Endothelial cell of umbilical vein (primary cell): ENCODE measurements around the gene LPP. TPM values are rescaled to one million over a fixed set of nuclear protein-coding genes. Genes with fewer than 3 reads are reported as not detected.

Experiments used
- BruUV-seq: library from RNA; stranded (reverse); fragments of 400-500 nt; replicated peaks from 2 replicates; lab custom pipeline; 2021; lab: Mats Ljungman, UMichigan
- CTCF ChIA-PET: fragments of 300-600, 350-600 bp; sonication (Branson Sonifier 250); formaldehyde crosslinking; loops from one replicate; lab custom pipeline; 2021; ENCODE audit warnings: antibody characterized with exemption, inconsistent platforms; lab: Charles Lee
- POLR2A ChIA-PET: fragments of 300-600, 350-600 bp; sonication (Branson Sonifier 250); formaldehyde crosslinking; loops from one replicate; lab custom pipeline; 2021; ENCODE audit warnings: antibody characterized with exemption, inconsistent platforms; lab: Charles Lee
- DNase-seq: peaks from one replicate; pipeline ENCODE4 v3.0.0-alpha.2; 2011; ENCODE audit warnings: low read depth, low spot score
- FAIRE-seq: peaks from 2 replicates; lab custom pipeline; 2011; peaks lifted over from hg19 to GRCh38; lab: Jason Lieb, UNC
- H2AFZ ChIP-seq: 2 replicates; pipeline ENCODE4 v1.6.0; 2012; ENCODE audit warnings: low read depth, low read length, control low read depth, inconsistent platforms
- H3K27ac ChIP-seq: 2 replicates; pipeline ENCODE4 v1.5.1; 2011; ENCODE audit warnings: low read depth, mild to moderate bottlenecking, control low read depth, low read length, moderate library complexity; ENCODE audit not compliant: insufficient read depth
- H3K27me3 ChIP-seq, 2 experiments: 2 replicates each; pipeline versions ENCODE4 v1.6.0 to v1.6.1; 2011; ENCODE audit warnings: low read length in 2 of 2, mixed read lengths in 1 of 2; ENCODE audit not compliant: control insufficient read depth in 2 of 2, insufficient read depth in 2 of 2
- H3K36me3 ChIP-seq, 2 experiments: 2 replicates in 1 of 2; 3 replicates in 1 of 2; pipeline ENCODE4 v1.5.1; 2011; ENCODE audit warnings: low read length in 2 of 2, mild to moderate bottlenecking in 1 of 2, moderate library complexity in 1 of 2; ENCODE audit not compliant: control insufficient read depth in 2 of 2, insufficient read depth in 2 of 2; ENCODE audit errors: extremely low read depth in 1 of 2
- H3K4me1 ChIP-seq: 3 replicates; pipeline ENCODE4 v1.5.1; 2011; ENCODE audit warnings: mild to moderate bottlenecking, low read length; ENCODE audit not compliant: control insufficient read depth, insufficient read depth; ENCODE audit errors: extremely low read depth
- H3K4me2 ChIP-seq: 2 replicates; pipeline ENCODE4 v1.6.1; 2011; ENCODE audit warnings: low read length, control low read depth, mixed read lengths; ENCODE audit not compliant: insufficient read depth
- H3K4me3 ChIP-seq, 3 experiments: fragments of 200-600 bp in 1 of 3; sonication (generic), shearing (Covaris generic) in 1 of 3; replicated peaks in 1 of 3; 2 replicates each; pipeline ENCODE4 v1.5.1; 2011 to 2016; ENCODE audit warnings: control low read depth in 3 of 3, low read length in 3 of 3, mild to moderate bottlenecking in 2 of 3, inconsistent platforms in 1 of 3, low read depth in 1 of 3, moderate library complexity in 1 of 3; ENCODE audit not compliant: insufficient read depth in 1 of 3
- H3K79me2 ChIP-seq: 2 replicates; pipeline ENCODE4 v1.6.0; 2012; ENCODE audit warnings: low read length, inconsistent platforms; ENCODE audit not compliant: control insufficient read depth, insufficient read depth
- H3K9ac ChIP-seq: replicated peaks from 2 replicates; pipeline ENCODE3; 2011; ENCODE audit warnings: low read length, control low read depth; ENCODE audit not compliant: insufficient read depth; ENCODE audit errors: extremely low read depth
- H3K9me1 ChIP-seq: replicated peaks from 3 replicates; pipeline ENCODE4 v1.6.0; 2011; ENCODE audit warnings: mild to moderate bottlenecking, low read length; ENCODE audit not compliant: control insufficient read depth, insufficient read depth; ENCODE audit errors: extremely low read depth
- H3K9me3 ChIP-seq: replicated peaks from 2 replicates; pipeline ENCODE4 v1.5.1; 2012; ENCODE audit warnings: low read length, inconsistent platforms; ENCODE audit not compliant: control insufficient read depth, insufficient read depth
- H4K20me1 ChIP-seq: replicated peaks from 2 replicates; pipeline ENCODE3; 2011; ENCODE audit warnings: mild to moderate bottlenecking, low read length; ENCODE audit not compliant: control insufficient read depth, insufficient read depth; ENCODE audit errors: extremely low read depth
- CTCF ChIP-seq, 2 donors: IDR thresholded peaks; 1 replicate in 1 of 2; 2 replicates in 1 of 2; pipeline ENCODE4 v1.5.1; 2011; ENCODE audit warnings: low read length in 2 of 2, mild to moderate bottlenecking in 2 of 2, moderate library complexity in 2 of 2, control low read depth in 1 of 2, inconsistent platforms in 1 of 2, low read depth in 1 of 2; ENCODE audit not compliant: insufficient read depth in 1 of 2; ENCODE audit errors: extremely low read depth in 1 of 2
- EZH2 ChIP-seq: IDR thresholded peaks from 2 replicates; pipeline ENCODE4 v1.6.1; 2012; ENCODE audit warnings: borderline replicate concordance, low read depth, mild to moderate bottlenecking, moderate library complexity, low read length, inconsistent platforms; ENCODE audit not compliant: severe bottlenecking
- FOS ChIP-seq: IDR thresholded peaks from 2 replicates; pipeline ENCODE4 v1.6.1; 2011; ENCODE audit warnings: mild to moderate bottlenecking, low read length, moderate library complexity, borderline replicate concordance; ENCODE audit not compliant: insufficient read depth
- GATA2 ChIP-seq: IDR thresholded peaks from 2 replicates; pipeline ENCODE4 v1.7.0; 2011; ENCODE audit warnings: low read depth, mild to moderate bottlenecking, moderate library complexity, mixed read lengths, low read length; ENCODE audit not compliant: insufficient read length, insufficient read depth
- JUN ChIP-seq: IDR thresholded peaks from 2 replicates; pipeline ENCODE4 v1.6.1; 2011; ENCODE audit warnings: borderline replicate concordance, low read depth; ENCODE audit not compliant: insufficient read length, insufficient read depth
- MAX ChIP-seq: IDR thresholded peaks from 2 replicates; pipeline ENCODE4 v1.6.1; 2011; ENCODE audit not compliant: insufficient read depth, insufficient read length
- MYC ChIP-seq: IDR thresholded peaks from one replicate; pipeline ENCODE4 v1.6.1; 2011; ENCODE audit warnings: mild to moderate bottlenecking, low read depth, low read length
- POLR2A ChIP-seq: IDR thresholded peaks from 2 replicates; pipeline ENCODE4 v1.6.1; 2012; ENCODE audit warnings: low read depth, mild to moderate bottlenecking, control low read depth, low read length
- POLR2AphosphoS5 ChIP-seq: IDR thresholded peaks from 2 replicates; pipeline ENCODE4 v1.6.1; 2012; ENCODE audit warnings: low read depth, mild to moderate bottlenecking, control low read depth, low read length, moderate library complexity; ENCODE audit not compliant: insufficient read depth
- dilution Hi-C: fragments of 300-500 bp; cut with MboI; formaldehyde crosslinking; loops from one replicate; pipeline ENCODE4 v1.15.0; 2019; ENCODE audit warnings: low sequenced_read_pairs; ENCODE audit not compliant: extremely low pct_ligation_motif_present
- intact Hi-C: fragments of 100-400 bp; cut with micrococcal nuclease; formaldehyde crosslinking; loops from one replicate; pipeline ENCODE4 v1.10.0; 2022
- polyA plus RNA-seq, 4 experiments: library from polyadenylated mRNA; depleted of rRNA in 3 of 4; stranded (reverse) in 3 of 4; unstranded in 1 of 4; fragments of >200 nt; gene quantifications; 2 replicates each; pipeline versions ENCODE4 v1.2.1 to v1.2.3, GENCODE V29; 2011 to 2012; ENCODE audit warnings: missing spikeins in 1 of 4
- total RNA-seq: library from RNA; stranded (reverse); gene quantifications from 2 replicates; pipeline ENCODE4 v1.2.3, GENCODE V29; 2021

Gene LPP
- total and polyA plus RNA-seq, 2 donors (not counting 3 experiments of a cell fraction or from before 2014, with no cell fraction given): 16.9 to 153 TPM

GRCh38 chr3:188573291-188573940, 419.5 kb downstream of the LPP start:
- dilution Hi-C loops: no loop called here
- no peaks in the 10 kb centered on the region for H3K36me3 ChIP-seq
- ChIA-PET POLR2A (no interaction called here), CTCF (interaction anchor here (1.1 to 2.3 kb wide), 4 partner anchors 9 to 16 kb away, joined by 3 to 6 read pairs (median 4); no protein-coding TSS in a partner anchor)
- no peak for TF ChIP-seq POLR2A
- TF ChIP-seq MYC: no peak
- no peak for TF ChIP-seq GATA2
- TF ChIP-seq EZH2: no peak
- TF ChIP-seq JUN: no peak
- no peak for TF ChIP-seq POLR2AphosphoS5
- TF ChIP-seq CTCF (IDR thresholded peaks at IDR 0.05; ENCODE audit: extremely low read depth in 1 of 2, insufficient read depth in 1 of 2, low read depth in 1 of 2, low read length in 2 of 2): no peak
- TF ChIP-seq FOS: no peak
- TF ChIP-seq MAX: no peak
- no peak overlapping the region for H3K27ac ChIP-seq
- no peak overlapping the region for H3K4me2 ChIP-seq
- no peak for DNase-seq
- no peaks in the 10 kb centered on the region for H3K9me1 ChIP-seq
- no peaks in the 10 kb centered on the region for H3K9me3 ChIP-seq
- FAIRE-seq: no peak
- no peak overlapping the region for H2AFZ ChIP-seq
- no peaks in the 10 kb centered on the region for H3K27me3 ChIP-seq
- H3K9ac ChIP-seq: no peak overlapping the region
- H3K4me3 ChIP-seq: no peak overlapping the region
- H4K20me1 ChIP-seq: no peaks in the 10 kb centered on the region
- no peaks in the 10 kb centered on the region for H3K79me2 ChIP-seq
- intact Hi-C loops: no loop called here
- H3K4me1 ChIP-seq: no peaks in the 10 kb centered on the region
- BruUV-seq: no TSS peak
